Activated CD8-positive, alpha-beta T cell treated with anti-CD3 and anti-CD28 coated beads for 36 hours (primary cell): Measurements from ENCODE around the gene EPB41L5. TPM values are rescaled to one million over a fixed set of nuclear protein-coding genes. Genes with fewer than 3 reads are reported as not detected.

Experiments used
- ATAC-seq: fragments of 200-7000 bp; cut with Tn5 transposase; one replicate; pipeline ENCODE4 v1.10.0; 2021; ENCODE audit warnings: mild to moderate bottlenecking, moderate library complexity
- CTCF ChIA-PET: fragments of 350-600 bp; sonication (Branson Sonifier 250); formaldehyde crosslinking; loops from one replicate; lab custom pipeline; 2021; ENCODE audit warnings: antibody characterized with exemption; lab: Charles Lee
- POLR2A ChIA-PET: fragments of 350-600 bp; sonication (Branson Sonifier 250); formaldehyde crosslinking; loops from one replicate; lab custom pipeline; 2021; ENCODE audit warnings: antibody characterized with exemption; lab: Charles Lee
- DNase-seq: peaks from one replicate; pipeline ENCODE4 v3.0.0-alpha.2; 2020
- H3K27ac Mint-ChIP-seq: one replicate; pipeline ENCODE4 v1.8.0; 2021; ENCODE audit warnings: mild to moderate bottlenecking, mixed read lengths
- H3K27me3 Mint-ChIP-seq: one replicate; pipeline ENCODE4 v1.8.0; 2021; ENCODE audit warnings: mixed read lengths
- H3K36me3 Mint-ChIP-seq: one replicate; pipeline ENCODE4 v1.8.0; 2021; ENCODE audit warnings: low read depth, mixed read lengths
- H3K4me1 Mint-ChIP-seq: one replicate; pipeline ENCODE4 v1.8.0; 2021; ENCODE audit warnings: low read depth, mixed read lengths
- H3K4me3 Mint-ChIP-seq: one replicate; pipeline ENCODE4 v1.8.0; 2021; ENCODE audit warnings: mild to moderate bottlenecking, moderate library complexity, mixed read lengths
- H3K9me3 Mint-ChIP-seq: one replicate; pipeline ENCODE4 v1.8.0; 2021; ENCODE audit warnings: mixed read lengths
- intact Hi-C: fragments of 100-400 bp; cut with micrococcal nuclease; formaldehyde crosslinking; loops from one replicate; pipeline ENCODE4 v1.10.0; 2022
- total RNA-seq, 2 experiments: library from RNA; stranded (reverse); gene quantifications; one replicate each; pipeline ENCODE4 v1.2.3, GENCODE V29; 2021
- TF ChIP-seq, protein P1 (sequence below): fragments of 200-600 bp; IDR thresholded peaks from one replicate; pipeline ENCODE4 v1.8.0; 2022; ENCODE audit warnings: antibody characterized with exemption, mild to moderate bottlenecking

The EPB41L5 gene
- total RNA-seq, 2 experiments from 2014 or later = 3.9 TPM

DNA sequence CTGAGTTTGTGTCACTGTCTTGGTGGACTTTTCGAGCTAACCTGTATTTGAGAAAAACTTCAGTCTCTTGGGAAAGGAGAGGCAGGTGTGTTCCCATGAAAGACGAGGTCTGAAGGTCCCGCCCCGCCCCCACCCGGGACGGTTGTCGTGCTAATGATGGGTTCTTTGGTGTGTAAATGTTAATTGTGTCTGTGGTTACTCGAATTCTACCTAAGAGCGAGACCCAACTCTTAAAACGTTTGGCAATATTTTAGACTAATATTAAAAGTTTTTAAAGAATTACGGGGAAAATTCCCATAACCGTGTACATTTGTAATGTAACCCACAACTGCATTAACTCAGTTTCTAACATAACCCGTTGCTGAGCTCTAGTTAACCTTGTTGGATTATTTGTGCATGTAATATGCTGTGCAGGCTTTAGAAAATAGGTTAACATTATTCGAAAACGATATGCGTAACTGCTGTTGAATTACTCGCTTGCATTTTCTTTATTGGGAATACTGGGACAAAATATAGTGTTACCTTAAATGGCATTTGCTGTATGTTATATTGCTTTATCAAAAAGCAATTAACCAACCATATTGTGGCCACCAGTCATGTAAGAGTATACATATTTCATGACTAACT is 833 bp downstream of the EPB41L5 start:
- Mint-ChIP-seq H3K9me3 (no peaks in the 10 kb centered on the region), H3K4me1 (peaks cover 14% of the 10 kb centered on the region), H3K36me3 (no peaks in the 10 kb centered on the region), H3K27ac (peak overlapping the region; percentile 29), H3K27me3 (no peaks in the 10 kb centered on the region), H3K4me3 (peak overlapping the region; percentile 70)
- POLR2A ChIA-PET = no interaction called here
- intact Hi-C loops = loop anchor here (5.0 kb wide), 1 partner anchor 164 kb away; no protein-coding TSS in a partner anchor
- TF ChIP-seq, protein P1, sequence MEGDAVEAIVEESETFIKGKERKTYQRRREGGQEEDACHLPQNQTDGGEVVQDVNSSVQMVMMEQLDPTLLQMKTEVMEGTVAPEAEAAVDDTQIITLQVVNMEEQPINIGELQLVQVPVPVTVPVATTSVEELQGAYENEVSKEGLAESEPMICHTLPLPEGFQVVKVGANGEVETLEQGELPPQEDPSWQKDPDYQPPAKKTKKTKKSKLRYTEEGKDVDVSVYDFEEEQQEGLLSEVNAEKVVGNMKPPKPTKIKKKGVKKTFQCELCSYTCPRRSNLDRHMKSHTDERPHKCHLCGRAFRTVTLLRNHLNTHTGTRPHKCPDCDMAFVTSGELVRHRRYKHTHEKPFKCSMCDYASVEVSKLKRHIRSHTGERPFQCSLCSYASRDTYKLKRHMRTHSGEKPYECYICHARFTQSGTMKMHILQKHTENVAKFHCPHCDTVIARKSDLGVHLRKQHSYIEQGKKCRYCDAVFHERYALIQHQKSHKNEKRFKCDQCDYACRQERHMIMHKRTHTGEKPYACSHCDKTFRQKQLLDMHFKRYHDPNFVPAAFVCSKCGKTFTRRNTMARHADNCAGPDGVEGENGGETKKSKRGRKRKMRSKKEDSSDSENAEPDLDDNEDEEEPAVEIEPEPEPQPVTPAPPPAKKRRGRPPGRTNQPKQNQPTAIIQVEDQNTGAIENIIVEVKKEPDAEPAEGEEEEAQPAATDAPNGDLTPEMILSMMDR = no peak
- DNase-seq = peak; percentile 16
- CTCF ChIA-PET = interaction anchor here (0.9 to 1.6 kb wide), 2 partner anchors 162 to 261 kb away, joined by 3 to 8 read pairs; no protein-coding TSS in a partner anchor
- no peak for ATAC-seq

DNA sequence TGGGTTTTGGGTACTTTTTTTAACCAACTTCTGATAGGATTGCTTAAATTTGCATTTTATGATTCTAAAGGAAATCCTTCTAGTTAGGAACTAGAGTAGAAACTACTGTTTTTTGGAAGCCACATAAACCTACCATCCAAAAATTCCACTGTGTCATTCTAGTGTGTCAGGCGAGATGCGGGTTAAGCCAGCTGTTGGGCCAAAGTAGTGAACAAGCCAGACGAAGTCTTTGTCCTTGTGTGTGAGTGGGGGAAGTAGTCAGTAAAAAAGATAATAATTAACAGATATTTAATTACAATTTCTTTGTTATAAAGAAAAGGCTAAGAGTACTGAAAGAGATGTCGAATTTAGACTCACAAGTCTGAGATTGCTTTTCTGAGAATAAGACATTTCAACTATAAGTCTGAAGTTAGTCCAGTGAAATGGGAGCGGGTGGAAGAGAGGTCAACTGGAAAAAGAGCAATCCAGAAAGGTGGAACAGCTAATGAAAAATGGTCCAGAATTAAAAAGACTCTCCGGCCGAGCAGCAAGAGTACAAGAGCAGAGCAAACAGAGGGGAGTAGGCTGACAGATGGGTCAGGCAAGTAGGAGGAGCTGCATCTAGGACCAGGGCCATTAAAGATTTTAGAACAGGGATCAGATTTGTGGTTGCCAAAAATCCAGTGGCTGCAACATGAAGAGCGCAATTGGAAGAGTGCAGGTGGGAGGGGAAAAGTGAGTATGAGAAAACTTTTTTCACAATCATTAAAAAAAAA is 1.5 kb downstream of the EPB41L5 start:
- peak overlapping the region; percentile 70 for H3K4me3 Mint-ChIP-seq
- ATAC-seq = no peak
- intact Hi-C loops = loop anchor here (5.0 kb wide), 1 partner anchor 163 kb away; no protein-coding TSS in a partner anchor
- no peaks in the 10 kb centered on the region for H3K36me3 Mint-ChIP-seq
- ChIA-PET CTCF (interaction anchor here (0.9 kb wide), 1 partner anchor 261 kb away, joined by 3 read pairs; no protein-coding TSS in a partner anchor), POLR2A (no interaction called here)
- DNase-seq = no peak
- TF ChIP-seq, protein P1 = no peak
- no peak overlapping the region for H3K27ac Mint-ChIP-seq
- no peaks in the 10 kb centered on the region for H3K9me3 Mint-ChIP-seq
- H3K27me3 Mint-ChIP-seq = no peaks in the 10 kb centered on the region
- peaks cover 14% of the 10 kb centered on the region for H3K4me1 Mint-ChIP-seq

DNA sequence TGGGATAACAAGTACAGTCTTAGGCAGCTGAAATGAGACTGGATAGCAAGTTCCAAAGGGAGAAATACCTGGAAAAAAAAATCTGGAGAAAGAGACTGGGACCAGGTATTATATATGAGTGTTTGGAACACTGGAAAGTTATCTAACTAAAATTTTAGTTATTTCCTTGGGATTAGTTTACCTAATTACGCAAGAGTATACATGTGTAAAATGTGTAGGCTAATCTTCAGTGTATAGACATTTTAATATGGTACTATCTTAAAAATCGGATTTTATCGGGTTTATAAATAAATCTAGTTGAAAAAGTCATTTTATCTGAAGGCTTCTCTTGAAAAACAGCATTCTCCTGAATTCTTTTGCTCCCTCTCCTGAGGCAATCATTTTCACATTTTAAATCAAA is 3.9 kb downstream of the EPB41L5 start:
- H3K4me3 Mint-ChIP-seq = no peak overlapping the region
- intact Hi-C loops = no loop called here
- H3K27ac Mint-ChIP-seq = no peak overlapping the region
- no peaks in the 10 kb centered on the region for H3K9me3 Mint-ChIP-seq
- peaks cover 3% of the 10 kb centered on the region for H3K36me3 Mint-ChIP-seq
- ChIA-PET CTCF (interaction anchor here (1.5 kb wide), 1 partner anchor 158 kb away, joined by 3 read pairs; no protein-coding TSS in a partner anchor), POLR2A (no interaction called here)
- ATAC-seq = no peak
- H3K27me3 Mint-ChIP-seq = no peaks in the 10 kb centered on the region
- peaks cover 14% of the 10 kb centered on the region for H3K4me1 Mint-ChIP-seq
- TF ChIP-seq, protein P1 = no peak
- no peak for DNase-seq

DNA sequence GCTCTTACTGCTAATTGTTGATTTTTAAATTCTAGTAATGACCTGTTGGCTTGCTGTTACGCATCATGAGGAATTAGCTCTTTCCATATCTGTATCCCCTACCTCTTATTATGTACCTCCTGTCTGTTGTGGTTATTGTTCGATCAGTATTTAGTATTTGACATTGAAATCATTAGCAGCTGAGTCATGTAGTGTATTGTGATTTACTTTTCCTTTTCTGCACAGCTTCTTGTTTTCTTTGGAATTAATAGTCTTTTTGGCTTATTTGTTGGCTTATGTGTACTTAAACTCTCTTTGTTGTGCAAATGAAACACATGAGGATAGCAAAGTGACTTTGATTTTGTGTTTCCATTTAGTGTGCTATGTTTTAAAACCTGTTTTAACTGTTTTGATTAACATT is 4.3 kb downstream of the EPB41L5 start:
- no peak for ATAC-seq
- CTCF ChIA-PET = interaction anchor here (1.5 kb wide), 1 partner anchor 158 kb away, joined by 3 read pairs; no protein-coding TSS in a partner anchor

More for the DNA sequence above, 4.3 kb downstream of the EPB41L5 start:
- intact Hi-C loops = no loop called here
- no peaks in the 10 kb centered on the region for H3K9me3 Mint-ChIP-seq
- no peak overlapping the region for H3K27ac Mint-ChIP-seq
- H3K4me3 Mint-ChIP-seq = no peak overlapping the region
- no peaks in the 10 kb centered on the region for H3K27me3 Mint-ChIP-seq
- no peak for DNase-seq
- POLR2A ChIA-PET = no interaction called here
- H3K36me3 Mint-ChIP-seq = peaks cover 3% of the 10 kb centered on the region
- H3K4me1 Mint-ChIP-seq = peaks cover 12% of the 10 kb centered on the region
- TF ChIP-seq, protein P1 = no peak
